ENCODE results near the gene AP5S1.

The AP5S1 gene

GRCh38 chr20:3876676-3877075 lies 56.3 kb downstream of the AP5S1 start:
- H3K9me2 ChIP-seq (replicated peaks; ENCODE audit: low read depth, low read length), result no peaks in the 10 kb centered on the region
- H3K36me3 ChIP-seq (ENCODE audit: insufficient read depth, low read length), result no peaks in the 10 kb centered on the region
- H3K4me1 ChIP-seq (ENCODE audit: insufficient read depth, low read length, poor library complexity, severe bottlenecking), result peaks cover 10% of the 10 kb centered on the region
- H4K20me1 ChIP-seq (ENCODE audit: insufficient read depth, low read length, poor library complexity, severe bottlenecking), result no peaks in the 10 kb centered on the region
- no peak for TF ChIP-seq CTCF (conservative IDR thresholded peaks at IDR 0.05; ENCODE audit: low read length)
- no peak for TF ChIP-seq EZH2phosphoT487 (IDR thresholded peaks at IDR 0.05; ENCODE audit: borderline replicate concordance)
- H3K27me3 ChIP-seq (ENCODE audit: insufficient read depth, low read length, poor library complexity, severe bottlenecking), result no peaks in the 10 kb centered on the region
- no peak overlapping the region for H3K4me3 ChIP-seq (ENCODE audit: low read length, poor library complexity, severe bottlenecking)
- H3F3A ChIP-seq (ENCODE audit: low read depth), result no peaks in the 10 kb centered on the region
- H3K4me2 ChIP-seq (ENCODE audit: low read depth, low read length, poor library complexity, severe bottlenecking), result no peak overlapping the region
- H3K9ac ChIP-seq (ENCODE audit: low read depth, low read length, poor library complexity, severe bottlenecking), result no peak overlapping the region
- no peaks in the 10 kb centered on the region for H3K9me3 ChIP-seq (ENCODE audit: insufficient read depth, low read depth, low read length)
- no peak overlapping the region for H2AFZ ChIP-seq (ENCODE audit: low read length)
- H3K79me2 ChIP-seq (ENCODE audit: insufficient read depth, low read length), result no peaks in the 10 kb centered on the region
